ENCODE data around the gene CNRIP1. TPM values are rescaled to one million over a fixed set of nuclear protein-coding genes. Genes with fewer than 3 reads are reported as not detected.
"Not testable (repeated sequence)": the region's sequence is repeated elsewhere in the genome, so short reads cannot be mapped to it uniquely, and the experiment has no call there.

CNRIP1 gene
- total RNA-seq, 2 experiments from 2014 or later, result not detected

GRCh38 chr2:68303902-68304272, 15.9 kb downstream of the CNRIP1 start:
- CTCF ChIA-PET, result interaction anchor here (1.0 to 1.5 kb wide), 3 partner anchors 11 to 21 kb away, joined by 3 to 5 read pairs (median 3); no protein-coding TSS in a partner anchor
- not testable (repeated sequence) for H3K4me1 Mint-ChIP-seq, ATAC-seq

GRCh38 chr2:68303033-68303901, 16.5 kb downstream of the CNRIP1 start:
- CTCF ChIA-PET, result interaction anchor here (1.0 to 1.5 kb wide), 3 partner anchors 11 to 20 kb away, joined by 3 to 5 read pairs (median 3); no protein-coding TSS in a partner anchor
- no peak overlapping the region for H3K27ac Mint-ChIP-seq
- H3K4me1 Mint-ChIP-seq, result no peaks in the 10 kb centered on the region
- DNase-seq, result no peak
- no peak overlapping the region for H3K4me3 Mint-ChIP-seq
- no peak for ATAC-seq
- intact Hi-C loops (cut with DNase I, micrococcal nuclease), result no loop called here
- H3K27me3 Mint-ChIP-seq, result no peaks in the 10 kb centered on the region
- POLR2A ChIA-PET, result no interaction called here
- H3K9me3 Mint-ChIP-seq (ENCODE audit: low read depth), result no peaks in the 10 kb centered on the region
- no peaks in the 10 kb centered on the region for H3K36me3 Mint-ChIP-seq (ENCODE audit: low read depth)

More at GRCh38 chr2:68303902-68304272, 15.9 kb downstream of the CNRIP1 start:
- H3K27ac Mint-ChIP-seq; intact Hi-C loops (cut with DNase I, micrococcal nuclease); H3K4me3 Mint-ChIP-seq; H3K36me3 Mint-ChIP-seq (ENCODE audit: low read depth); H3K27me3 Mint-ChIP-seq; POLR2A ChIA-PET; DNase-seq; H3K9me3 Mint-ChIP-seq (ENCODE audit: low read depth): not testable (repeated sequence)

- Mint-ChIP-seq H3K4me1 (no peaks in the 10 kb centered on the region), H3K27me3 (no peaks in the 10 kb centered on the region), H3K36me3 (ENCODE audit: low read depth) (no peaks in the 10 kb centered on the region), H3K27ac (no peak overlapping the region), H3K9me3 (ENCODE audit: low read depth) (no peaks in the 10 kb centered on the region), H3K4me3 (no peak overlapping the region)
- CTCF ChIA-PET, result interaction anchor here (0.6 to 1.5 kb wide), 3 partner anchors 9 to 20 kb away, joined by 3 to 5 read pairs (median 4); no protein-coding TSS in a partner anchor
- intact Hi-C loops (cut with DNase I, micrococcal nuclease), result no loop called here
- DNase-seq, result no peak
- POLR2A ChIA-PET, result no interaction called here
- no peak for ATAC-seq
Measured at GRCh38 chr2:68302281-68302875, 17.4 kb downstream of the CNRIP1 start.

- Mint-ChIP-seq H3K9me3 (ENCODE audit: low read depth) (no peaks in the 10 kb centered on the region), H3K4me3 (no peak overlapping the region), H3K27me3 (no peaks in the 10 kb centered on the region), H3K4me1 (no peaks in the 10 kb centered on the region), H3K27ac (no peak overlapping the region), H3K36me3 (ENCODE audit: low read depth) (no peaks in the 10 kb centered on the region)
- ATAC-seq (no peak), DNase-seq (no peak)
- POLR2A ChIA-PET, result no interaction called here
- intact Hi-C loops (cut with DNase I, micrococcal nuclease), result no loop called here
- CTCF ChIA-PET, result interaction anchor here (0.7 to 0.9 kb wide), 2 partner anchors 10 to 132 kb away, joined by 3 to 4 read pairs; no protein-coding TSS in a partner anchor
Measured at GRCh38 chr2:68295516-68295915, 24.2 kb downstream of the CNRIP1 start.

- no peak for DNase-seq
- no peak for ATAC-seq
- POLR2A ChIA-PET, result no interaction called here
- Mint-ChIP-seq H3K4me1 (no peaks in the 10 kb centered on the region), H3K9me3 (ENCODE audit: low read depth) (no peaks in the 10 kb centered on the region), H3K4me3 (no peak overlapping the region), H3K36me3 (ENCODE audit: low read depth) (no peaks in the 10 kb centered on the region), H3K27me3 (no peaks in the 10 kb centered on the region), H3K27ac (no peak overlapping the region)
- intact Hi-C loops (cut with DNase I, micrococcal nuclease), result loop anchor here in 1 of 2 experiments (5.0 kb wide), 1 partner anchor 147 kb away; no protein-coding TSS in a partner anchor
- CTCF ChIA-PET, result interaction anchor here (0.5 to 1.1 kb wide), 3 partner anchors 88 to 192 kb away, joined by 3 read pairs; no protein-coding TSS in a partner anchor
Measured at GRCh38 chr2:68294913-68295312, 24.8 kb downstream of the CNRIP1 start.

GRCh38 chr2:68294187-68294586, 25.6 kb downstream of the CNRIP1 start:
- H3K36me3 Mint-ChIP-seq (ENCODE audit: low read depth), result no peaks in the 10 kb centered on the region
- no peaks in the 10 kb centered on the region for H3K4me1 Mint-ChIP-seq
- intact Hi-C loops (cut with DNase I, micrococcal nuclease), result loop anchor here in 1 of 2 experiments (5.0 kb wide), 1 partner anchor 148 kb away; no protein-coding TSS in a partner anchor
- DNase-seq (no peak), ATAC-seq (no peak)
- H3K4me3 Mint-ChIP-seq, result no peak overlapping the region
- H3K9me3 Mint-ChIP-seq (ENCODE audit: low read depth), result no peaks in the 10 kb centered on the region
- no peak overlapping the region for H3K27ac Mint-ChIP-seq
- ChIA-PET POLR2A (interaction anchor here (0.6 kb wide), 1 partner anchor 171 kb away, joined by 3 read pairs; no protein-coding TSS in a partner anchor), CTCF (interaction anchor here (0.5 to 5.2 kb wide), 4 partner anchors 12 to 192 kb away, joined by 3 to 37 read pairs (median 4); no protein-coding TSS in a partner anchor)
- H3K27me3 Mint-ChIP-seq, result no peaks in the 10 kb centered on the region

- H3K4me3 Mint-ChIP-seq, result no peak overlapping the region
- no peaks in the 10 kb centered on the region for H3K36me3 Mint-ChIP-seq (ENCODE audit: low read depth)
- H3K27ac Mint-ChIP-seq, result no peak overlapping the region
- no peak for DNase-seq
- intact Hi-C loops (cut with DNase I, micrococcal nuclease), result loop anchor here in 1 of 2 experiments (5.0 kb wide), 1 partner anchor 149 kb away; no protein-coding TSS in a partner anchor
- ChIA-PET CTCF (interaction anchor here (1.1 to 5.2 kb wide), 4 partner anchors 12 to 191 kb away, joined by 3 to 37 read pairs (median 4); no protein-coding TSS in a partner anchor), POLR2A (interaction anchor here (0.6 kb wide), 1 partner anchor 172 kb away, joined by 3 read pairs; no protein-coding TSS in a partner anchor)
- H3K27me3 Mint-ChIP-seq, result no peaks in the 10 kb centered on the region
- no peaks in the 10 kb centered on the region for H3K9me3 Mint-ChIP-seq (ENCODE audit: low read depth)
- no peaks in the 10 kb centered on the region for H3K4me1 Mint-ChIP-seq
- no peak for ATAC-seq
Measured at GRCh38 chr2:68293755-68294154, 26.0 kb downstream of the CNRIP1 start.

- peaks cover 5% of the 10 kb centered on the region for H3K27me3 Mint-ChIP-seq
- POLR2A ChIA-PET, result no interaction called here
Measured at GRCh38 chr2:68293024-68293423, 26.7 kb downstream of the CNRIP1 start.

GRCh38 chr2:68292108-68292710, 27.5 kb downstream of the CNRIP1 start:
- Mint-ChIP-seq H3K4me1 (no peaks in the 10 kb centered on the region), H3K27ac (no peak overlapping the region), H3K4me3 (no peak overlapping the region), H3K27me3 (peaks cover 8% of the 10 kb centered on the region), H3K36me3 (ENCODE audit: low read depth) (no peaks in the 10 kb centered on the region), H3K9me3 (ENCODE audit: low read depth) (no peaks in the 10 kb centered on the region)
- no peak for ATAC-seq
- POLR2A ChIA-PET, result interaction anchor here (0.6 kb wide), 2 partner anchors 170 to 176 kb away, joined by 3 read pairs; no protein-coding TSS in a partner anchor
- CTCF ChIA-PET, result interaction anchor here (0.6 to 5.2 kb wide), 16 partner anchors 9 to 230 kb away, joined by 3 to 37 read pairs (median 4); partner anchors contain the start of gene C1D
- intact Hi-C loops (cut with DNase I, micrococcal nuclease), result loop anchor here (1.0 to 5.0 kb wide), 2 partner anchors 150 to 170 kb away; no protein-coding TSS in a partner anchor
- DNase-seq, result peak; percentile 37

More at GRCh38 chr2:68293024-68293423, 26.7 kb downstream of the CNRIP1 start:
- CTCF ChIA-PET, result interaction anchor here (0.6 to 5.2 kb wide), 12 partner anchors 8 to 171 kb away, joined by 3 to 37 read pairs (median 3); no protein-coding TSS in a partner anchor
- H3K4me1 Mint-ChIP-seq, result no peaks in the 10 kb centered on the region
- H3K27ac Mint-ChIP-seq, result no peak overlapping the region
- DNase-seq (no peak), ATAC-seq (no peak)
- no peaks in the 10 kb centered on the region for H3K9me3 Mint-ChIP-seq (ENCODE audit: low read depth)
- H3K4me3 Mint-ChIP-seq, result no peak overlapping the region
- intact Hi-C loops (cut with DNase I, micrococcal nuclease), result loop anchor here in 1 of 2 experiments (5.0 kb wide), 1 partner anchor 149 kb away; no protein-coding TSS in a partner anchor
- H3K36me3 Mint-ChIP-seq (ENCODE audit: low read depth), result no peaks in the 10 kb centered on the region

- intact Hi-C loops (cut with DNase I, micrococcal nuclease), result loop anchor here in 1 of 2 experiments (5.0 kb wide), 1 partner anchor 151 kb away; no protein-coding TSS in a partner anchor
- Mint-ChIP-seq H3K4me1 (no peaks in the 10 kb centered on the region), H3K36me3 (ENCODE audit: low read depth) (no peaks in the 10 kb centered on the region), H3K9me3 (ENCODE audit: low read depth) (no peaks in the 10 kb centered on the region), H3K27me3 (peaks cover 8% of the 10 kb centered on the region), H3K4me3 (no peak overlapping the region), H3K27ac (no peak overlapping the region)
- no peak for DNase-seq
- ChIA-PET POLR2A (interaction anchor here (0.6 kb wide), 1 partner anchor 169 kb away, joined by 3 read pairs; no protein-coding TSS in a partner anchor), CTCF (interaction anchor here (0.9 to 5.2 kb wide), 8 partner anchors 14 to 229 kb away, joined by 3 to 37 read pairs (median 4); partner anchors contain the start of gene C1D)
- ATAC-seq, result no peak
Measured at GRCh38 chr2:68291314-68291713, 28.4 kb downstream of the CNRIP1 start.
